Thyroid gland (tissue), 4 donors: Measurements from ENCODE around the gene FAM228A.

ENCODE experiments used
- POLR2A ChIP-seq, 2 donors: fragments of 450-650 bp; IDR thresholded peaks; one replicate each; pipeline ENCODE4 v1.6.1; 2017; ENCODE audit warnings: antibody characterized with exemption in 2 of 2, mild to moderate bottlenecking in 2 of 2, moderate library complexity in 1 of 2
- TF ChIP-seq, protein P1 (sequence below), 6 experiments: fragments of 200-600 bp in 3 of 6; fragments of 450-650 bp in 3 of 6; sonication (generic) in 3 of 6; IDR thresholded peaks; one replicate each; pipeline ENCODE4 v1.5.1; 2016 to 2019; ENCODE audit warnings: antibody characterized with exemption in 6 of 6, mild to moderate bottlenecking in 2 of 6, inconsistent platforms in 1 of 6, moderate library complexity in 1 of 6

DNA sequence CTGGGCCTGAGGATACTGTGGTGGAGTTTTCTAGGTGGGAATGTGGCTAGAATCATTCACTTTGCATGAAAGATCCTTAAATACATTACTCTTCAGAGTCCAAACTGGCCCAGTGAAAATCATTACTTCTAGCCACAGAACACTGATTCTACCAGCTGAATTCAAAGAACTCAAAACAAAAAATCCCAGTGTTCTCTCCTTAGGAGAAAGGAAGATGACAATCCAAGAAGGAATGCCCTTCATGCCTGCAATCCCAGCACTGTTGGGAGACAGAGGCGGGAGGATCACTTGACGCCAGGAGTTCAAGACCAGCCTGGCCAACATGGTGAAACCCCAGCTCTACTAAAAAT, 35.2 kb downstream of the FAM228A start:
- no peak for TF ChIP-seq POLR2A (IDR thresholded peaks at IDR 0.05)
- TF ChIP-seq, protein P1, sequence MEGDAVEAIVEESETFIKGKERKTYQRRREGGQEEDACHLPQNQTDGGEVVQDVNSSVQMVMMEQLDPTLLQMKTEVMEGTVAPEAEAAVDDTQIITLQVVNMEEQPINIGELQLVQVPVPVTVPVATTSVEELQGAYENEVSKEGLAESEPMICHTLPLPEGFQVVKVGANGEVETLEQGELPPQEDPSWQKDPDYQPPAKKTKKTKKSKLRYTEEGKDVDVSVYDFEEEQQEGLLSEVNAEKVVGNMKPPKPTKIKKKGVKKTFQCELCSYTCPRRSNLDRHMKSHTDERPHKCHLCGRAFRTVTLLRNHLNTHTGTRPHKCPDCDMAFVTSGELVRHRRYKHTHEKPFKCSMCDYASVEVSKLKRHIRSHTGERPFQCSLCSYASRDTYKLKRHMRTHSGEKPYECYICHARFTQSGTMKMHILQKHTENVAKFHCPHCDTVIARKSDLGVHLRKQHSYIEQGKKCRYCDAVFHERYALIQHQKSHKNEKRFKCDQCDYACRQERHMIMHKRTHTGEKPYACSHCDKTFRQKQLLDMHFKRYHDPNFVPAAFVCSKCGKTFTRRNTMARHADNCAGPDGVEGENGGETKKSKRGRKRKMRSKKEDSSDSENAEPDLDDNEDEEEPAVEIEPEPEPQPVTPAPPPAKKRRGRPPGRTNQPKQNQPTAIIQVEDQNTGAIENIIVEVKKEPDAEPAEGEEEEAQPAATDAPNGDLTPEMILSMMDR (IDR thresholded peaks at IDR 0.05), result no peak
